GM19193 (cell line): Measurements from ENCODE around the gene PCDH9.

Source experiments
- POLR2A ChIP-seq: IDR thresholded peaks from 4 replicates; pipeline ENCODE4 v1.6.1; 2011; ENCODE audit not compliant: insufficient read depth, insufficient read length; ENCODE audit errors: extremely low read depth

PCDH9 gene

DNA sequence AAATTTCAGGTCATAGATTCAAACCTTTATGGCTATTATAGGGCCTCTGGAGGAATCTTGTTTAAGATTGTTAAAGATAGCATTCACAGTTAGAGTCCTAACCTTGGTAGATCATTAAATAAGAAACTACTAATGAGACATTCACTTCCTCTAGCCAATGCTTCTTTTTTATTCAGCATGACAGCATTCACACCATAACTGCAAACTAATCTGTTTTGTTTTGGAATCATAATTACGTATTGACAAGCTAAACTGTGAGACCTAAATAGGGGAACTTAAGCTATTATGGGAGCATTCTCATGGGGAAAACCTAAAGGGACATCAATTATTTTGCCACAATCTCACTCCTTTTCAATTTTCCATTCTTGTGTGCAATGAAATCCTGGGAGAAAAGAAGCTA is 653.8 kb downstream of the PCDH9 start:
- no peak for TF ChIP-seq POLR2A

DNA sequence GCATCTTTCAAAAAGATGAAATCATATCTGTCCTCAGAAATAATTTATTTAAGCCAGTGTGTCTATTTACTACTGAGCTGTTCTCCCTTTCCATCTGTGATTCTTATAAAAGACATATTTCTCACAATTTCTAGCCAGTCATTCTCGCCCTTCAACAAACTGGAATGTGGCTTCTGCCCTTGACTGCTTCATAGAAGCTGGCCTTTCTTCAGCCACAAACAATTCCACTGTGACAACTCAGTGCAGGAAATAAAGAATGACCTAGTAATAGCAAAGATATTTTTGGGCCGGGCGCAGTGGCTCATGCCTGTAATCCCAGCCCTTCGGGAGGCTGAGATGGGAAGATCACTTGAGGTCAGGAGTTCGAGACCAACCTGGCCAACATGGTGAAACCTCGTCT is 655.5 kb downstream of the PCDH9 start:
- no peak for TF ChIP-seq POLR2A

DNA sequence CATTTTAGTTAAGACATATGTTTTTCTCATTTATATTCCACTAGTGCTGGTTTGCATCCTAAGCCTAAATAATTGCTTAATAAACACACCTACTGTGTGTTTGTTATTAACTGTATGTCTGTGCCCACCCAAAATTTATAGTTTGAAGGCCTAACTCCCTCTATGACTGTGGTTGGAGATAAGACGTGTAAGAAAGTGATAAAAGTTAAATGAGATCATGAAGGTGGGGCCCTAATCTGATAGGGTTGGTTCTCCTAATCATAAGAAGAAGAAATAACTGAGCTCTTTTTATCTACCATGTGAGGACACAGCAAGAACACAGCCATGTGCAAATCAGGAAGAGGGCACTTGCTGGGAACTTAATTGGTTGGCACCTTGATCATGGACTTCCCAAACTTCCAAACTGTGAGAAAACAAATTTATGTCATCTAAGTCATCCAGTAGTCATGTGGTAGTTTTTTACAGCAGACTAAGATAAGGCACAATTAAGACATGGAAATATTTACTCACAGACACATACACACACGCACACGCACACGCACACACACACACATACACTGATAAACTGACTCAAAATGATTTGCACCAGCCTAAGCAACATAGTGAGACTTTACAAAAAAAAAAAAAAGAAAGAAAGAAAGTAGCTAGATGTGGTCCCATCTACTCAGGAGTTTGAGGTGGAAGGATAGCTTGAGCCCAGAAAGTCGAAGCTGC is 662.1 kb downstream of the PCDH9 start:
- TF ChIP-seq POLR2A = no peak

DNA sequence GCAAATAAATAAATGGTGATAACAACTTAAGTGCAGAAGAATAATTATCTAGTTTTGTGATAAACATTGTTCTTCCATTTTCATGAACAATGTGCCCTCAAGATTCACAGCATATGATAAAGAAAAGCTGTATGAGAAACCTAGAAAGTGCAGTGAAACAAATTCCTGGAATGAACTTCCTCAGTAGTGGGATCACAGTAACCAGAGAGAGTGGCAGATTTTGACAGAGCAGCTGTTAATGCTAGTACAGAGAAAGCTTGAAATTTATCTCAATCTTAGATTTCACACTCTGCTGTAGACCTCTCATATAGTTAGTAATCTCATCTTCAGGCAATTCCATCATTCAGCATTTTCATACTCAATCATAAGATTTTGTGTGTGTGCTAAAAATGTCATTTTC is 664.9 kb downstream of the PCDH9 start:
- no peak for TF ChIP-seq POLR2A

DNA sequence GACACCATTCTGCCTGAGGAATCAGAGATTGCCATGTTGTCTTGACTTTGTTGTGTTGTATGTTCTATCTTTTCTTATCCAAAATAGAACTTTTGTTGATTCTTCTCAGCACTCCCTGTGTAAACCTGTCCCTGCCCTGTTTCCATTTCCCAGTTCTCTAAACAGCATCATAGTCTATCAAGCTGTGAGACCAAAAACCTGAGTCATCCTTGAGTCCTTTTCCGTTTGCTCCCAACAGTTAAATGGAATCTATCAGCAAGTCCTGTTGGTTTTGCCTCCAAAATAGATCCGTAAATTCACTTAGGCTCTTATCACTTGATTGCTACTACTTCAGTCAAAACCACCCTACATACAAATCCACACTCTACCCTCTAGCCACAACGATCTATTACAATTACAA is 667.1 kb downstream of the PCDH9 start:
- no peak for TF ChIP-seq POLR2A

DNA sequence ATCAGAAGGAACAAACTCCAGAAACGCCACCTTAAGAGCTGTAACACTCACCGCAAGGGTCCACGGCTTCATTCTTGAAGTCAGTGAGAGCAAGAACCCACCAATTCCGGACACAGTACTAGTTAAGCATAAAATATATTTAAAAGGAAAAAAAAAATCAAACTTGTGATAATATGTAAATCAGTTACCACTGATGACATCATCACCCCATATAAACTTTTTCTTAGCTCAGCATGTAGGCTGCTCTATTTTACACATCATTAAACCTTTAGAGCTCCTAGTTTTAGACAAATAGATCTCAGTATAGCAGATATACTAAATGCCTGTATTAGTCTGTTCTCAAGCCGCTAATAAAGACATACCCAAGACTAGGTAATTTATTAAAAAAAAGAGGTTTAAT is 668.1 kb downstream of the PCDH9 start:
- TF ChIP-seq POLR2A = no peak

DNA sequence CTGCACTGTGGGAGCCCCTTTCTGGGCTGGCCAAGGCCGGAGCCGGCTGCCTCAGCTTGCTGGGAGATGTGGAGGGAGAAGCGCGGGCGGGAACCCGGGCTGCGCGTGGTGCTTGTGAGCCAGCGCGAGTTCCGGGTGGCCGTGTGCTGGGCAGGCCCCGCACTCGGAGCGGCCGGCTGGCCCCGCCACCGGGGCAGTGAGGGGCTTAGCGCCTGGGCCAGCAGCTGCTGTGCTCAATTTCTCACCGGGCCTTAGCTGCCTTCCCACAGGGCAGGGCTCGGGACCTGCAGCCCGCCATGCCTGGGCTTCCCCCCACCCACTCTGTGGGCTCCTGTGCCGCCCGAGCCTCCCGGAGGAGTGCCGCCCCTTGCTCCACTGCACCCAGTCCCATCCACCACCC is 669.1 kb downstream of the PCDH9 start:
- TF ChIP-seq POLR2A = no peak

DNA sequence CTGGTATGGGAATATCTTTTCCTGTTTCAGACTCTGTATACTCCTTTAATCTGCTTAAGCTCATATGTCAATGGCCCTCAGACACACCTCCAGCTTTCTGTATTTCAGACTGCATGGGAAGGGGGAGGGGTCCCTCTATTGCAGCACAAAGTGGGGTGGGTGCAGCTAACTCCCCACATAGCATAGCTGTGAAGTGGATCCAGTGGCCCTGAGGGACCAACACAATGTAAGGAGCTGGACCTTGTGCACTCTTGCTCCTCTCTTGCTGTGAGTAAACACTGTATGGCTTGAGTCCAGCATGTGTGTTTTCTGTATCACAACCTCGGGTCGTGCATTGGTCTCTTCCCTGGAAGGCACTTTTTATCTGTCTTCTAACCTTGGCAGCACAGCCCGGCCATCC is 669.9 kb downstream of the PCDH9 start:
- TF ChIP-seq POLR2A = no peak

DNA sequence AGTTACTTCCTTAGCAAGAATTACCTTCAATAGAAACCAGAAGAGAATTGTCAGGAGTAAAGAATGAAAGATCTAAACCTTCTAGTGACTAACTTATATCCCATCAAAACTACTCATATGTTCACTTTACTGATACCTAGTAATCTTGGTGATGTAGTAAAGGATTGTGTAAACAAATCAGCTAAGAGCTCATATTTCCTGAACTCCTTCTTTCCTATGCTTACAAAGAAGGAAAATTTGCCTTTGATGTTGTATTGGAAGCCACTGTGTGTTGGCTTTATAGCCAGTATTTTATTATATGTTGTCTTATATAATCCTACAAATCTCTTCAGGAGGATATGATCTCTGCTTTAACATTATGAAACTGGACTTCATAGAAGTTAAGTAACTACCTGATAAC is 671.0 kb downstream of the PCDH9 start:
- no peak for TF ChIP-seq POLR2A

DNA sequence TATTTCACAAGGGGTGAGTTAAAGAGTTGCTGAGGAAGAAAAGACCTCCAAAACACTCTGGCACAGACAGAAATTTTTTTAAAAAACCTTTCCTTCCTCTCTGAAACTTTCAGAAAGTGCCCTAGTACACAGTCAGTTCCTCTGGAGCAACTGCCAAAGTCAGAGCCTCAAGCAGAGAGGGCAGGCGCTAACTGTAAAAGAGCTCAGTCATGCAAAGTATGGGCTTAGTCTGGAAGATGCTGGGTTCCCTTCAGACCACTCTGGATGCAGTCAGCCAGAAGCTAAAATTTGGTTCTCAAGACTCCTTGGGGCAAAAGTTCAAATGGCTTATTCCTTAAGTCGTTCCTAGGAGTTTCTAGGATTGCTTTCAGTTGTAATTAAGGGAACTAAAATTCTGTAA is 671.6 kb downstream of the PCDH9 start:
- TF ChIP-seq POLR2A = no peak

DNA sequence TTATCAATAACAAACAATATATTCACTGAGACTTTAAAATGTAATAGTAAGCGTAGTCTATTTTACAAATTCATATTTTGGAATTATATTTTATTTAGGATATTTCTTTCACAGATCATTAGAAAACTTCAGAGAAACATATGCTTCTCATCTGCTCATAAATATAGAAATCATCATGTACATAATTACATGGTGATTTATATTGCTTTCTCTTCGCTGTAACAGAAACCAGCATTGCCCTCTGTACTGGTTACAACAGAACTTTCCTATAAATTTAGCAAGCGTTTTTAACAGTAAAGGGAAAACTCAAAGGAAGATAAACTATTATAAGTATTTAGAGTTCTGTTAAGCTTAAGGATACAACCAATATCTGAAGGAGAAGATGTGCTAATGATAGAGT is 672.8 kb downstream of the PCDH9 start:
- TF ChIP-seq POLR2A = no peak

DNA sequence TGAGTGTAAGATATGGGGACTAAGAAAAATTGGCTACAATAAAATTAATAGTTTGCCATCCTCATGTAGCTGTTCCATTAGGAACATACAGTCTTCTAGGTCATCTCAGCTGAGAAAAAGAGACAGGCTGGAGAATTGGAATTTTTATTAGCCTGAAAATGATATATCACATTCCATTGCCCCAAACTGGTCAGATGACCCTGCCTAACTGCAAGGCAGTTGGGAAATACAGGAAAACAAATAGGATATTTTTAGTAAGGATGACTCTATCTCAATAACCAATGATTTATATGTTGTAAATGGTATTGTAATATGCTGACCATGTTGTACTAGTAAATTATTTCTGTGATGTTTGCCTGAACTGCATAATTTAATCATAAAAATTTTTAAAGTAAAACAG is 673.8 kb downstream of the PCDH9 start:
- TF ChIP-seq POLR2A = no peak

DNA sequence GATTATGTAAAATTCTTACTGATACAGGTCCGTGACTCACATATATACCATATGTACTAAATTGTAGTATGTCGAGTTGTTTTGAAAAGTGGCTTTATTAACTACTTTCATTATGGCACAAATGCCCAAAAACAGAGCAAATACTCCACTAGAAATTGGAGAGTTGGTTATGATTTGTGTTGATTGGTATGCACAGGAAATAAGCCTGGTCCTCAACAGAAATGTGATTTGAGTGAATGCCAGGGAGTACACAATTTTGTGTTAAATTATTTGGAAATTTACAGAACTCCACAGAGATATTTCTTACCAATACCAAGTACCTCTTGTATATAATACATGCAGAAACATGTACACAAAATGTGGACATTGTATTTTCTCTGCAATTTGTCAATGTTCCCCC is 676.7 kb downstream of the PCDH9 start:
- no peak for TF ChIP-seq POLR2A

DNA sequence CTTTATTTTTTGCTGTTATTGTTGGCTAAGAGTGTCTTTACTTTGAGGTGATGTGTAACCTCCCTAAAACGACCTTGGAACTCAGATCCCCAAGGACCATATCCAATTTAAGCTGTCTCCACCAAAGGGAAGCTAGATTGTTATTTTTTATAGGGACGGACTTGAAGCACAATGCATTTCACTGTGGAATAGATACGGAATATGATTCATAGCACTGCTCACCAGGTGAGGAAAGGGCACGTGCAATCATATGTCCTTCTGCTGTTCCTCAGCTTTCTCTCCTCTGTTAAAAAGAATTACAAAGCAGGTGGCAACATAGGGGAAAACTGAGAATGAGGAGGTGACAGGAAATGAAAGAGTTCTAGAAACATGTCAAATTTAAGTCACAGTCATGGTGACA is 679.0 kb downstream of the PCDH9 start:
- TF ChIP-seq POLR2A = no peak

DNA sequence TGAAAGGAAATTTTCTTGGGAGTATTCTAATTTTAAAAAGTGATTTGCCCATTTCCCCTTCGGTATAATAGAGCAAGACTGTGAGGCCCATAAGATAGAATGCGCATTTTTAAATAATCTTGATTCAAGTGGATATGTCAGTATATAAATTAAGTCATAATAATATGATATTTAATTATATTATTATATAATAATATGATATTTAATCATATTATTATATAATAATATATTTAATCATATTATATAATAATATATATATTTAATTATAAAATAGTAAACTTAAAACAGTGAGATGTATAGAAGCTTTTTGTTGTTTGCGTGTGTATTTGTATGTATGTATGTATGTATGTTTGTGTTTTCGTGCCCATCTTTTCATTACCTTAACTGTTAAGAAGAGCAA is 682.5 kb downstream of the PCDH9 start:
- TF ChIP-seq POLR2A = no peak

DNA sequence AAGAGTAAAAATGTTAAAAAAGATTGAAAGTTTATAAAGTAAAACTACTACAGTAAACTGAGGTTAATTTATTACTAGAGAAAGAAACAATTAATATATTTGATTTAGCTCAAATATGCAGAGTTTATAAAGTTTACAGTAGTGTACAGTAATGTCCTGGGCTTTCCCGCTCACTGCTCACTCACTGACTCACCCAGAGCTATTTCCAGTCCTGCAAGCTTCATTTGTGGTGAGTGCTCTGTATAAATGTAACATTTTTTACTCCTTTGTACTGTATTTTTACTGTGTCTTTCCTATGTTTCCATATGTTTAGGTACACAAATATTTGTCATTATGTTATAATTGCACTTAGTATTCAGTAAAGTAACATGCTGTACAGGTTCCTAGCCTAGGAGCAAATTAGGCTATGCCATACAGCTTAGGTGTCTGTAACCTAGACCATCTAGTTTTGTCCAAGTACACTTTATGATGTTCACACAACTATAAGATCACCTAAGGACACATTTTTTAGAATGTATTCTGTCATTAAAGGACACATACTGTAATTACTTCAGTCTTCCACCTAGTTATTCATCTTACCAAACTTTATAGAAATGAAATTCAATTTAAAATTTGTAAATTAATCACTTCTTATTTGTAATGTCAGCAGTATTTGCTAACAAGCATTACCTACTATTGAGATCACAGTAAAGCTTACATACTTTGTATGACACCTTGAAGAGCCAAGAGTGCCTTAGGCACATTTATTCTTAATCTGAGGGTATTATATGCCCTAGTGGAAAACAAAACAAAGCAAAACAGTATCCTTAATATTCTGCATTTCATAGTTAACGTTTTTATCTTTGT is 683.4 kb downstream of the PCDH9 start:
- TF ChIP-seq POLR2A = no peak
